Transverse colon (tissue), 4 donors: Measurements from ENCODE around the gene EHD4. TPM values are rescaled to one million over a fixed set of nuclear protein-coding genes. Genes with fewer than 3 reads are reported as not detected.

ENCODE experiments used
- DNase-seq: peaks from one replicate; pipeline ENCODE4 v3.0.0-alpha.2; 2019
- H3K27ac ChIP-seq, 4 donors: fragments of 200-600 bp; sonication (generic); 2 replicates each; pipeline ENCODE4 v1.5.1; 2016 to 2018; ENCODE audit warnings: inconsistent platforms in 4 of 4
- H3K27me3 ChIP-seq: fragments of 200-600 bp; sonication (generic); 2 replicates; pipeline ENCODE4 v1.5.1; 2017; ENCODE audit warnings: inconsistent platforms
- H3K36me3 ChIP-seq, 4 donors: fragments of 200-600 bp; sonication (generic); 2 replicates each; pipeline ENCODE4 v1.5.1; 2017 to 2019; ENCODE audit warnings: inconsistent platforms in 4 of 4
- H3K4me1 ChIP-seq, 4 donors: fragments of 200-600 bp; sonication (generic); 2 replicates each; pipeline ENCODE4 v1.5.1; 2017 to 2020; ENCODE audit warnings: inconsistent platforms in 4 of 4
- H3K4me3 ChIP-seq, 4 donors: fragments of 200-600 bp; sonication (generic); 1 replicate in 1 of 4; 2 replicates in 3 of 4; pipeline versions ENCODE4 v1.5.1 to v1.6.1; 2017 to 2019; ENCODE audit warnings: inconsistent platforms in 4 of 4
- H3K9me3 ChIP-seq, 2 donors: fragments of 200-600 bp; sonication (generic); 2 replicates each; pipeline ENCODE4 v1.5.1; 2017 to 2019; ENCODE audit warnings: inconsistent platforms in 2 of 2
- EP300 ChIP-seq: sonication (generic); formaldehyde crosslinking; IDR thresholded peaks from one replicate; pipeline ENCODE4 v1.6.1; 2017; ENCODE audit warnings: antibody characterized with exemption, low read depth
- POLR2A ChIP-seq: fragments of 450-650 bp; IDR thresholded peaks from one replicate; pipeline ENCODE4 v1.6.1; 2016; ENCODE audit warnings: antibody characterized with exemption, mild to moderate bottlenecking, moderate library complexity
- POLR2AphosphoS5 ChIP-seq, 3 donors: sonication (generic); formaldehyde crosslinking; IDR thresholded peaks; one replicate each; pipeline ENCODE4 v1.6.1; 2016; ENCODE audit warnings: antibody characterized with exemption in 3 of 3
- WGBS, 2 donors: methylation state at CpG; one replicate each; pipeline ENCODE4 v1.1.5; 2018; ENCODE audit warnings: low coverage in 1 of 2; 5-methylcytosine and 5-hydroxymethylcytosine counted together
- in situ Hi-C, 4 donors: fragments of 200-750 bp; cut with MboI; loops; one replicate each; pipeline versions ENCODE4 v1.15.0 to v1.15.1; 2017; ENCODE audit warnings: low sequenced_read_pairs in 3 of 4, low pct_ligation_motif_present in 1 of 4, low pct_unique_long_range_greater_than_20kb in 1 of 4
- intact Hi-C: fragments of 100-400 bp; cut with DNase I; formaldehyde crosslinking; loops from one replicate; pipeline ENCODE4 v1.15.1; 2023; ENCODE audit warnings: low total_unique reads
- total RNA-seq, 4 donors: library from RNA; depleted of rRNA; stranded (reverse); fragments of >200 nt; gene quantifications; one replicate each; pipeline ENCODE4 v1.1.0, GENCODE V29; 2016
- TF ChIP-seq, protein P1 (sequence below), 5 experiments: fragments of 200-600 bp in 3 of 5; fragments of 450-650 bp in 2 of 5; sonication (generic) in 3 of 5; IDR thresholded peaks; 1 replicate in 2 of 5; 2 replicates in 3 of 5; pipeline ENCODE4 v1.5.1; 2016 to 2017; ENCODE audit warnings: antibody characterized with exemption in 5 of 5, inconsistent platforms in 3 of 5, mild to moderate bottlenecking in 2 of 5, moderate library complexity in 1 of 5

EHD4 gene
- total RNA-seq, 4 donors from 2014 or later: 16.9 to 55.4 (median 35.5) TPM

DNA sequence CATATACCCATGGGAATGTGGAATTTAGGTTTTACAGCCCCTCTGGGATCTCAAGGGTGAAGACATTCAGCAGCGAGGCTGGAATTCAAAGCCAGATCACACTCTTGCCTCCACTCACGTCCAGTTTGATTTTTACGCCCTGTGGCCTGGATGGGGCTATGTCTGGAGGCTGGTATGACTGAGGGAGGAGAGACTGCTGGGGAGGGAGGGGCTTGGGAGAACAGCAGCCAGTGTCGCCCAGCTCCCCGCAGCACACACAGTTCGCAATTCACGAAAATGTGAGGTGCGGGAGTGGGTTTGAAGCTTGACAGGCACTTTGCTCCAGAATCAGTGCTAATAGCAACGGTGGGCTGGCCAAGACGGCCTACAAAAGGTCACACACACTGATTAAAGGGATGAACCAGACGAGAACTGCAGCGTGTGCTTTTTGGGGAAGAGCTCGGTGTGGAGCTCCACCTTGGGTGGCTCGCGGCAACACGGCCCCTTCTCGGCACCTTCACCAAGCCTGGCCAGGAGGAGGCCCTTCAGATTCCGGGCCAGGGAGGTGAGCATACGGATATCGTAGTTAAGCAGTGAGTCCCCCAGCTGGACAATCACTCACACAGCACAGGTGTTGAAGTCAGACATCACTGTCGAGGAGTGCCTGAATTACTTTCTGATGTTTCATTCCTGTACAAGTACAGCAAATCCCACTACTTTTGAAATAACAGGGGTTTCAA lies 16.4 kb downstream of the EHD4 start:
- H3K4me3 ChIP-seq: no peak overlapping the region
- H3K4me1 ChIP-seq: peaks cover 0 to 38% (median 12%) of the 10 kb centered on the region in 4 donors
- DNase-seq: no peak
- H3K9me3 ChIP-seq: no peaks in the 10 kb centered on the region
- TF ChIP-seq POLR2AphosphoS5 (IDR thresholded peaks at IDR 0.05): no peak
- TF ChIP-seq, protein P1, sequence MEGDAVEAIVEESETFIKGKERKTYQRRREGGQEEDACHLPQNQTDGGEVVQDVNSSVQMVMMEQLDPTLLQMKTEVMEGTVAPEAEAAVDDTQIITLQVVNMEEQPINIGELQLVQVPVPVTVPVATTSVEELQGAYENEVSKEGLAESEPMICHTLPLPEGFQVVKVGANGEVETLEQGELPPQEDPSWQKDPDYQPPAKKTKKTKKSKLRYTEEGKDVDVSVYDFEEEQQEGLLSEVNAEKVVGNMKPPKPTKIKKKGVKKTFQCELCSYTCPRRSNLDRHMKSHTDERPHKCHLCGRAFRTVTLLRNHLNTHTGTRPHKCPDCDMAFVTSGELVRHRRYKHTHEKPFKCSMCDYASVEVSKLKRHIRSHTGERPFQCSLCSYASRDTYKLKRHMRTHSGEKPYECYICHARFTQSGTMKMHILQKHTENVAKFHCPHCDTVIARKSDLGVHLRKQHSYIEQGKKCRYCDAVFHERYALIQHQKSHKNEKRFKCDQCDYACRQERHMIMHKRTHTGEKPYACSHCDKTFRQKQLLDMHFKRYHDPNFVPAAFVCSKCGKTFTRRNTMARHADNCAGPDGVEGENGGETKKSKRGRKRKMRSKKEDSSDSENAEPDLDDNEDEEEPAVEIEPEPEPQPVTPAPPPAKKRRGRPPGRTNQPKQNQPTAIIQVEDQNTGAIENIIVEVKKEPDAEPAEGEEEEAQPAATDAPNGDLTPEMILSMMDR (IDR thresholded peaks at IDR 0.05): no peak
- TF ChIP-seq POLR2A: no peak
- no peak overlapping the region for H3K27ac ChIP-seq
- peaks cover 0 to 9% (median 3%) of the 10 kb centered on the region in 4 donors for H3K36me3 ChIP-seq
- intact Hi-C loops (no loop called here), in situ Hi-C loops (no loop called here)
- no peaks in the 10 kb centered on the region for H3K27me3 ChIP-seq
- WGBS, 2 donors: 87 to 90% methylated on average over 4 to 21 of the region's 21 CpGs

DNA sequence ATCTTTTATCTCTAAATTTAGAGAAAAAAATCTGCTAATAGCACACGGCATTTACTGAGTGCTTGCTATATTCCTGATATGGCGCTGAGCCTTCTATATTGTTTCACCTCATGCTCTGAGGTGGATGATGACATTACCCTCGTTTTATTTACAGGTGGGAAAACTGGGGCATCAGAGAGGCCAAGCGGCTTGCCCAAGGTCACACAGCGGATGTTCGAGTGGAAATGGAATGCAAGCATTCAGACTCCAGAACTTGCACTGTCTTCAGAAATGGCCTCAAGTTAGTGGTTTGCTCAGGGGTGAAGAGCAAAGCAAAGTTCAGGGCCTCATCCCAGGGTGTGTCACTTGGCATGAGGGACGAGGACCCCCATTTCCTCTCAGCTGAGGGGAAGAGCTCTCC lies 17.3 kb downstream of the EHD4 start:
- in situ Hi-C loops (no loop called here), intact Hi-C loops (no loop called here)
- no peaks in the 10 kb centered on the region for H3K9me3 ChIP-seq
- no peak for TF ChIP-seq POLR2AphosphoS5 (IDR thresholded peaks at IDR 0.05)
- TF ChIP-seq, protein P1 (IDR thresholded peaks at IDR 0.05): no peak
- no peak for TF ChIP-seq EP300
- TF ChIP-seq POLR2A: no peak
- no peaks in the 10 kb centered on the region for H3K27me3 ChIP-seq
- peaks cover 0 to 9% (median 3%) of the 10 kb centered on the region in 4 donors for H3K36me3 ChIP-seq
- H3K4me3 ChIP-seq: no peak overlapping the region
- DNase-seq: no peak
- peaks cover 0 to 31% (median 8%) of the 10 kb centered on the region in 4 donors for H3K4me1 ChIP-seq
- 81 to 83% methylated on average over 3 to 7 of the region's 7 CpGs for WGBS, 2 donors
- no peak overlapping the region for H3K27ac ChIP-seq

DNA sequence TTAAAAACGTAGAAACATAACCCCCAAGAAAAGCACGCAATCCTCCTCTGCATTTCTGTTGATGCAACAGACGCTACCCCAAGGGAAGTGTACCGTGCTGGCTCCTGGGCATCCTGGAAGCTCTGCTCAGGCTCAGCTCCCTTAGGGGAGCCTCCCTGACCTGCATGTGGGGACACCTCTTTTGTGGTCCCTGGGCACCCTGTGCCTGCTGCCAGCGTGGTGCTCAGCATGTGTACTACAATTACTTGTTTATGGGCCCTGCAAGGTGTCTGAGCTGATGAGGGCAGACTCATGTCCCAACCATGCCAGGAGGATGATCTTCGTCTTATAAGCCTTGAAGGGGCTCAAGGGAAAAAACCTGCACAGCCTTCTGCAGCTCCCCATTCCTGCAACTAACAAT lies 18.3 kb downstream of the EHD4 start:
- Histone ChIP-seq H3K36me3 (peaks cover 0 to 9% (median 3%) of the 10 kb centered on the region in 4 donors), H3K27ac (no peak overlapping the region), H3K4me1 (peaks cover 0 to 35% (median 7%) of the 10 kb centered on the region in 4 donors), H3K27me3 (no peaks in the 10 kb centered on the region), H3K4me3 (no peak overlapping the region), H3K9me3 (no peaks in the 10 kb centered on the region)
- in situ Hi-C loops (no loop called here), intact Hi-C loops (no loop called here)
- 88 to 90% methylated on average over 2 to 6 of the region's 6 CpGs for WGBS, 2 donors
- TF ChIP-seq POLR2A (no peak), EP300 (no peak), POLR2AphosphoS5 (IDR thresholded peaks at IDR 0.05) (no peak)
- TF ChIP-seq, protein P1 (IDR thresholded peaks at IDR 0.05): no peak
- no peak for DNase-seq

DNA sequence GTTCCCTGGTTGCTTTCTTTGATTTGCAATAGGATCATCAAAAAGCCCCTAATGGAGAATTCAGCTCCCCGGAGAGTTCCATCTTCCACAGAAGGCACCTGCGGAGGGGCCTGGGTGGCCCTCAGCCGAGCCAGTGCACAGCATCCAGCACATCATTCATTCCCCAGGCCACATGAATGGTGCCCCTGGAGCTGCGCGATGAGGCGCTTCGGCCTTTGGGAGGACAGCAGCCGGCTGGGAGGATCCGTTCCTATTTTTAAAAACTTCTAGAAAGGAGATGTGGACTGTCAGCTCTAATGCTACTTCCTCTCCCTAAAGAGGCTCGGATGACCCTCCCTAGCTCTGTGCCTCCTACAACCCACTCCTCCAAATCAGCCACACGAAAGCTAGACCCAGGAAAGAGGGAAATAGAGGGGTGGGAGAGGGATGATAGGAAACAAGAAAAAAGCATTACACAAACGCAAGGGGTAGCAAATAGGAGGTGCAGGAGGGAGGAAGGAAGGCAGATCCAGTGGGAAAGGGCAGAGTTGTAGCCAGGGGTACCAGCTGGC lies 20.3 kb downstream of the EHD4 start:
- Histone ChIP-seq H3K27ac (no peak overlapping the region), H3K9me3 (no peaks in the 10 kb centered on the region), H3K36me3 (peaks cover 0 to 9% (median 3%) of the 10 kb centered on the region in 4 donors), H3K4me1 (peaks cover 0 to 22% (median 1%) of the 10 kb centered on the region in 4 donors), H3K4me3 (no peak overlapping the region), H3K27me3 (no peaks in the 10 kb centered on the region)
- DNase-seq: no peak
- in situ Hi-C loops: no loop called here
- 93 to 100% methylated on average over 6 to 10 of the region's 12 CpGs for WGBS, 2 donors
- intact Hi-C loops: no loop called here
- TF ChIP-seq POLR2AphosphoS5 (IDR thresholded peaks at IDR 0.05) (no peak), POLR2A (no peak), EP300 (no peak)
- TF ChIP-seq, protein P1 (IDR thresholded peaks at IDR 0.05): no peak
